Spleen (tissue), 11 donors: ENCODE measurements around the gene HEPACAM. TPM values are rescaled to one million over a fixed set of nuclear protein-coding genes. Genes with fewer than 3 reads are reported as not detected.

Experiments used
- DNase-seq: peaks from one replicate; pipeline ENCODE4 v3.0.0-alpha.2; 2020
- H3K27ac ChIP-seq, 8 donors: fragments of 200-600 bp; sonication (generic) in 7 of 8; 1 replicate in 4 of 8; 2 replicates in 4 of 8; pipeline versions ENCODE4 v1.5.0 to v1.8.0; 2016 to 2021; ENCODE audit warnings: inconsistent platforms in 4 of 8, mild to moderate bottlenecking in 4 of 8, moderate library complexity in 1 of 8
- H3K27me3 ChIP-seq, 7 donors: fragments of 200-600 bp; sonication (generic) in 6 of 7; replicated peaks in 1 of 7; 1 replicate in 4 of 7; 2 replicates in 3 of 7; pipeline versions ENCODE4 v1.5.0 to v1.8.0; 2016 to 2021; ENCODE audit warnings: inconsistent platforms in 3 of 7, mild to moderate bottlenecking in 1 of 7
- H3K36me3 ChIP-seq, 6 donors: fragments of 200-600 bp; sonication (generic) in 5 of 6; 1 replicate in 4 of 6; 2 replicates in 2 of 6; pipeline versions ENCODE4 v1.5.0 to v1.8.0; 2016 to 2021; ENCODE audit warnings: inconsistent platforms in 2 of 6
- H3K4me1 ChIP-seq, 6 donors: fragments of 200-600 bp; sonication (generic) in 5 of 6; 1 replicate in 3 of 6; 2 replicates in 3 of 6; pipeline versions ENCODE4 v1.5.0 to v1.8.0; 2016 to 2021; ENCODE audit warnings: inconsistent platforms in 3 of 6
- H3K4me3 ChIP-seq, 8 donors: fragments of 200-600 bp; sonication (generic) in 7 of 8; 1 replicate in 4 of 8; 2 replicates in 4 of 8; pipeline versions ENCODE4 v1.5.0 to v1.8.0; 2016 to 2021; ENCODE audit warnings: inconsistent platforms in 4 of 8, mild to moderate bottlenecking in 4 of 8, moderate library complexity in 2 of 8
- H3K9me3 ChIP-seq, 8 donors: fragments of 200-600 bp; sonication (generic) in 7 of 8; 1 replicate in 4 of 8; 2 replicates in 4 of 8; pipeline versions ENCODE4 v1.5.0 to v1.8.0; 2016 to 2021; ENCODE audit warnings: inconsistent platforms in 4 of 8
- CTCF ChIP-seq, 11 experiments: fragments of 200-600 bp in 7 of 11; fragments of 450-650 bp in 4 of 11; sonication (generic) in 4 of 11; IDR thresholded peaks in 8 of 11; conservative IDR thresholded peaks in 3 of 11; 1 replicate in 7 of 11; 2 replicates in 4 of 11; pipeline versions ENCODE4 v1.4.0 to v1.8.0; 2016 to 2021; ENCODE audit warnings: antibody characterized with exemption in 11 of 11, inconsistent platforms in 4 of 11, mild to moderate bottlenecking in 1 of 11
- POLR2A ChIP-seq, 3 donors: fragments of 450-650 bp; IDR thresholded peaks; one replicate each; pipeline ENCODE4 v1.5.1; 2017; ENCODE audit warnings: antibody characterized with exemption in 3 of 3, mild to moderate bottlenecking in 1 of 3
- POLR2AphosphoS5 ChIP-seq, 3 donors: sonication (generic); formaldehyde crosslinking; IDR thresholded peaks; one replicate each; pipeline ENCODE4 v1.5.1; 2017; ENCODE audit warnings: antibody characterized with exemption in 3 of 3
- WGBS, 5 donors: extraction: QIAGEN DNeasy Blood & Tissue Kit in 3 of 5; methylation state at CpG; one replicate each; pipeline versions ENCODE4 v1.1.5 to v1.1.7; 2013 to 2018; 5-methylcytosine and 5-hydroxymethylcytosine counted together
- intact Hi-C: fragments of 100-400 bp; cut with DNase I; formaldehyde crosslinking; loops from one replicate; pipeline ENCODE4 v1.15.0; 2023; ENCODE audit warnings: low total_unique reads
- polyA plus RNA-seq, 3 donors: library from polyadenylated mRNA; stranded (reverse); fragments of 200-250 nt; gene quantifications; one replicate each; pipeline ENCODE4 v1.2.1, GENCODE V29; 2013
- total RNA-seq, 7 donors: library from RNA; depleted of rRNA in 3 of 7; stranded (reverse); fragments of >200 nt in 3 of 7; fragmentation: NEBNext Ultra II Directional in 4 of 7; extraction: Animal tissue kit (Norgen Biotek cat#: 25700) in 4 of 7; gene quantifications; one replicate each; pipeline versions ENCODE4 v1.1.0 to v1.2.1, GENCODE V29; 2016 to 2021
- donor health status: healthy with polysubstance abuse.
- donor health status: DM: no; HTN: no; CAD: no; lungs with moderate emphysema.
- donor health status: DM: no; HTN: no; CAD: no.
- donor health status: Bipolar disorder and iron deficiency.
- donor health status: healthy.
- donor health status: DM: no; HTN: no; CAD: no.
- donor health status: DM: yes; HTN: yes; CAD: no.

HEPACAM gene
- total and polyA plus RNA-seq, 10 donors = 0.04 to 2.7 (median 0.30) TPM; not detected in 6

GRCh38 chr11:124943254-124943616 is 7.4 kb upstream of the HEPACAM start:
- 51 to 82% (median 75%) methylated on average over 5 of the region's 5 CpGs for WGBS, 5 donors
- intact Hi-C loops = no loop called here

GRCh38 chr11:124942466-124943253 is 6.8 kb upstream of the HEPACAM start:
- TF ChIP-seq POLR2AphosphoS5 (IDR thresholded peaks at IDR 0.05) = no peak
- TF ChIP-seq CTCF (IDR thresholded peaks at IDR 0.05 in 8 of 11, conservative IDR thresholded peaks at IDR 0.05 in 3 of 11) = no peak
- TF ChIP-seq POLR2A (IDR thresholded peaks at IDR 0.05) = no peak
- Histone ChIP-seq H3K36me3 (no peaks in the 10 kb centered on the region), H3K9me3 (no peaks in the 10 kb centered on the region), H3K4me3 (no peak overlapping the region), H3K27ac (no peak overlapping the region), H3K4me1 (peaks cover 0 to 10% (median 3%) of the 10 kb centered on the region in 6 donors), H3K27me3 (peaks cover 0 to 9% (median 0%) of the 10 kb centered on the region in 7 donors)
- intact Hi-C loops = no loop called here
- WGBS, 5 donors = 79 to 87% (median 80%) methylated on average over 6 of the region's 6 CpGs
- no peak for DNase-seq

More at GRCh38 chr11:124943254-124943616, 7.4 kb upstream of the HEPACAM start:
- H3K27ac ChIP-seq = no peak overlapping the region
- H3K4me1 ChIP-seq = peaks cover 0 to 10% (median 3%) of the 10 kb centered on the region in 6 donors
- H3K9me3 ChIP-seq = peaks cover 0 to 5% (median 1%) of the 10 kb centered on the region in 8 donors
- no peak overlapping the region for H3K4me3 ChIP-seq
- DNase-seq = no peak
- no peak for TF ChIP-seq POLR2AphosphoS5 (IDR thresholded peaks at IDR 0.05)
- no peak for TF ChIP-seq CTCF (IDR thresholded peaks at IDR 0.05 in 8 of 11, conservative IDR thresholded peaks at IDR 0.05 in 3 of 11)
- TF ChIP-seq POLR2A (IDR thresholded peaks at IDR 0.05) = no peak
- H3K27me3 ChIP-seq = peaks cover 0 to 3% (median 0%) of the 10 kb centered on the region in 7 donors
- H3K36me3 ChIP-seq = no peaks in the 10 kb centered on the region

GRCh38 chr11:124941703-124942102 is 5.9 kb upstream of the HEPACAM start:
- no peaks in the 10 kb centered on the region for H3K36me3 ChIP-seq
- TF ChIP-seq POLR2A (IDR thresholded peaks at IDR 0.05) = no peak
- no peak for TF ChIP-seq POLR2AphosphoS5 (IDR thresholded peaks at IDR 0.05)
- TF ChIP-seq CTCF (IDR thresholded peaks at IDR 0.05 in 8 of 11, conservative IDR thresholded peaks at IDR 0.05 in 3 of 11) = no peak
- 67 to 100% (median 82%) methylated on average over 1 of the region's 1 CpG for WGBS, 5 donors
- H3K27me3 ChIP-seq = peaks cover 0 to 12% (median 0%) of the 10 kb centered on the region in 7 donors
- no peaks in the 10 kb centered on the region for H3K9me3 ChIP-seq
- intact Hi-C loops = no loop called here
- no peak overlapping the region for H3K4me3 ChIP-seq
- H3K4me1 ChIP-seq = peaks cover 0 to 10% (median 3%) of the 10 kb centered on the region in 6 donors
- H3K27ac ChIP-seq = no peak overlapping the region
- DNase-seq = no peak

- no peak overlapping the region for H3K4me3 ChIP-seq
- WGBS, 5 donors = 89 to 97% (median 91%) methylated on average over 6 of the region's 6 CpGs
- intact Hi-C loops = no loop called here
These were observed 3.1 kb upstream of the HEPACAM start for GRCh38 chr11:124938970-124939369.

More at GRCh38 chr11:124938970-124939369, 3.1 kb upstream of the HEPACAM start:
- TF ChIP-seq POLR2AphosphoS5 (IDR thresholded peaks at IDR 0.05) = no peak
- no peak for TF ChIP-seq CTCF (IDR thresholded peaks at IDR 0.05 in 8 of 11, conservative IDR thresholded peaks at IDR 0.05 in 3 of 11)
- TF ChIP-seq POLR2A (IDR thresholded peaks at IDR 0.05) = no peak
- Histone ChIP-seq H3K27me3 (peaks cover 0 to 35% (median 0%) of the 10 kb centered on the region in 7 donors), H3K36me3 (no peaks in the 10 kb centered on the region), H3K4me1 (peaks cover 0 to 7% (median 3%) of the 10 kb centered on the region in 6 donors), H3K27ac (no peak overlapping the region), H3K9me3 (no peaks in the 10 kb centered on the region)
- no peak for DNase-seq
